H1 (cell line): ENCODE data around the gene PCCA. TPM values are rescaled to one million over a fixed set of nuclear protein-coding genes. Genes with fewer than 3 reads are reported as not detected.

Experiments
- CTCF ChIA-PET: fragments of 300-600 bp; sonication (Branson Sonifier 250); formaldehyde crosslinking; loops from one replicate; lab custom pipeline; 2021; ENCODE audit not compliant: partially characterized antibody; lab: Charles Lee
- POLR2A ChIA-PET: fragments of 300-600 bp; sonication (Branson Sonifier 250); formaldehyde crosslinking; loops from one replicate; lab custom pipeline; 2021; ENCODE audit warnings: inconsistent platforms; ENCODE audit not compliant: partially characterized antibody; lab: Charles Lee
- DNase-seq, 2 experiments: peaks; one replicate each; pipeline versions ENCODE4 v3.0.0 to v3.0.0-alpha.2; 2010 to 2022; ENCODE audit warnings: low spot score in 2 of 2, low read depth in 1 of 2, mixed read lengths in 1 of 2
- FAIRE-seq: peaks from 2 replicates; lab custom pipeline; 2011; peaks lifted over from hg19 to GRCh38; lab: Jason Lieb, UNC
- H2AFZ ChIP-seq: 2 replicates; pipeline ENCODE4 v1.8.1; 2012; ENCODE audit warnings: low read length, inconsistent platforms
- H2AK5ac ChIP-seq: 2 replicates; pipeline ENCODE4 v1.6.1; 2013; ENCODE audit warnings: low read depth, low read length
- H2BK120ac ChIP-seq: replicated peaks from 2 replicates; pipeline ENCODE3; 2013; ENCODE audit warnings: low read depth, low read length, inconsistent platforms
- H2BK12ac ChIP-seq: 2 replicates; pipeline ENCODE4 v1.6.1; 2013; ENCODE audit warnings: low read depth, low read length
- H2BK15ac ChIP-seq: 2 replicates; pipeline ENCODE4 v1.6.1; 2013; ENCODE audit warnings: low read length
- H2BK20ac ChIP-seq: 2 replicates; pipeline ENCODE4 v1.6.1; 2013; ENCODE audit warnings: low read length
- H2BK5ac ChIP-seq: 2 replicates; pipeline ENCODE4 v1.6.1; 2013; ENCODE audit warnings: low read depth, low read length
- H3K14ac ChIP-seq: 2 replicates; pipeline ENCODE4 v1.6.1; 2013; ENCODE audit warnings: inconsistent platforms; ENCODE audit not compliant: insufficient read length
- H3K18ac ChIP-seq: 2 replicates; pipeline ENCODE4 v1.6.1; 2013; ENCODE audit warnings: low read length; ENCODE audit errors: extremely low read depth
- H3K23ac ChIP-seq: 2 replicates; pipeline ENCODE4 v1.6.1; 2013; ENCODE audit warnings: inconsistent platforms; ENCODE audit not compliant: insufficient read length
- H3K23me2 ChIP-seq: 2 replicates; pipeline ENCODE4 v1.6.1; 2013; ENCODE audit warnings: low read depth, low read length
- H3K27ac ChIP-seq: 2 replicates; pipeline ENCODE4 v1.6.1; 2011; ENCODE audit warnings: low read depth, low read length, inconsistent platforms
- H3K27me3 ChIP-seq, 4 experiments: replicated peaks in 1 of 4; 1 replicate in 1 of 4; 2 replicates in 3 of 4; pipeline versions ENCODE4 v1.6.1 to v1.8.1; 2011 to 2013; ENCODE audit warnings: low read length in 3 of 4, mild to moderate bottlenecking in 3 of 4, inconsistent platforms in 2 of 4, mixed read lengths in 2 of 4, moderate library complexity in 1 of 4; ENCODE audit not compliant: control insufficient read depth in 3 of 4, insufficient read depth in 3 of 4; ENCODE audit errors: extremely low read depth in 1 of 4
- H3K36me3 ChIP-seq, 4 experiments: 2 replicates each; pipeline versions ENCODE4 v1.6.1 to v1.8.1; 2011 to 2013; ENCODE audit warnings: mild to moderate bottlenecking in 4 of 4, low read length in 3 of 4, moderate library complexity in 2 of 4, control low read depth in 1 of 4, inconsistent platforms in 1 of 4; ENCODE audit not compliant: insufficient read depth in 4 of 4, control insufficient read depth in 2 of 4
- H3K4ac ChIP-seq: replicated peaks from 2 replicates; pipeline ENCODE3; 2013; ENCODE audit warnings: low read length, low read depth, mixed read lengths, inconsistent platforms; ENCODE audit not compliant: insufficient read length
- H3K4me1 ChIP-seq, 4 experiments: replicated peaks in 1 of 4; 1 replicate in 1 of 4; 2 replicates in 3 of 4; pipeline versions ENCODE4 v1.6.1 to v1.8.1; 2011 to 2013; ENCODE audit warnings: low read length in 3 of 4, inconsistent platforms in 2 of 4, mixed read lengths in 1 of 4; ENCODE audit not compliant: insufficient read depth in 4 of 4, control insufficient read depth in 3 of 4
- H3K4me2 ChIP-seq, 2 experiments: 2 replicates each; pipeline versions ENCODE4 v1.6.1 to v1.8.1; 2011 to 2013; ENCODE audit warnings: low read depth in 2 of 2, low read length in 2 of 2, control low read depth in 1 of 2, inconsistent platforms in 1 of 2, mild to moderate bottlenecking in 1 of 2; ENCODE audit not compliant: insufficient read depth in 1 of 2
- H3K4me3 ChIP-seq, 4 experiments: fragments of 200-600, 300-600 bp in 1 of 4; sonication (generic), shearing (Covaris generic), sonication (Bioruptor Twin) in 1 of 4; 2 replicates each; pipeline versions ENCODE4 v1.5.1 to v1.8.1; 2011 to 2016; ENCODE audit warnings: low read length in 4 of 4, low read depth in 3 of 4, control low read depth in 2 of 4, inconsistent platforms in 2 of 4, mild to moderate bottlenecking in 2 of 4, mixed read lengths in 1 of 4, moderate library complexity in 1 of 4; ENCODE audit not compliant: insufficient read depth in 2 of 4; ENCODE audit errors: extremely low read depth in 1 of 4
- H3K56ac ChIP-seq: replicated peaks from 2 replicates; pipeline ENCODE3; 2013; ENCODE audit warnings: low read depth, mild to moderate bottlenecking, mixed read lengths, low read length, inconsistent platforms; ENCODE audit not compliant: insufficient read length
- H3K79me1 ChIP-seq: 2 replicates; pipeline ENCODE4 v1.6.1; 2013; ENCODE audit warnings: low read depth, low read length, control low read depth
- H3K79me2 ChIP-seq, 2 experiments: 2 replicates each; pipeline versions ENCODE4 v1.6.1 to v1.8.1; 2012 to 2013; ENCODE audit warnings: low read length in 2 of 2, mild to moderate bottlenecking in 2 of 2, inconsistent platforms in 1 of 2; ENCODE audit not compliant: insufficient read depth in 2 of 2, control insufficient read depth in 1 of 2
- H3K9ac ChIP-seq, 4 experiments: replicated peaks in 1 of 4; 1 replicate in 1 of 4; 2 replicates in 3 of 4; pipeline versions ENCODE4 v1.6.1 to v1.8.1; 2011 to 2013; ENCODE audit warnings: low read depth in 3 of 4, low read length in 3 of 4, control low read depth in 2 of 4, mild to moderate bottlenecking in 2 of 4, moderate library complexity in 2 of 4, inconsistent platforms in 1 of 4; ENCODE audit errors: extremely low read depth in 1 of 4
- H3K9me3 ChIP-seq, 2 experiments: 2 replicates each; pipeline versions ENCODE4 v1.6.1 to v1.8.1; 2012 to 2013; ENCODE audit warnings: mild to moderate bottlenecking in 2 of 2, moderate library complexity in 2 of 2, control low read depth in 1 of 2, inconsistent platforms in 1 of 2, low read depth in 1 of 2, low read length in 1 of 2, mixed read lengths in 1 of 2; ENCODE audit not compliant: insufficient read depth in 2 of 2
- H4K20me1 ChIP-seq, 2 experiments: replicated peaks in 1 of 2; 2 replicates each; pipeline versions ENCODE3 to v1.8.1; 2011 to 2013; ENCODE audit warnings: inconsistent platforms in 2 of 2, low read length in 2 of 2, mild to moderate bottlenecking in 1 of 2; ENCODE audit not compliant: insufficient read depth in 2 of 2, control insufficient read depth in 1 of 2
- H4K5ac ChIP-seq: 2 replicates; pipeline ENCODE4 v1.6.1; 2013; ENCODE audit warnings: low read length, low read depth, mixed read lengths, inconsistent platforms; ENCODE audit not compliant: insufficient read length
- H4K8ac ChIP-seq: 2 replicates; pipeline ENCODE4 v1.8.0; 2013; ENCODE audit warnings: mild to moderate bottlenecking, moderate library complexity, low read length, inconsistent platforms; ENCODE audit not compliant: insufficient read depth; ENCODE audit errors: extremely low read depth
- H4K91ac ChIP-seq: replicated peaks from 2 replicates; pipeline ENCODE3; 2013; ENCODE audit warnings: low read length, mixed read lengths, inconsistent platforms; ENCODE audit not compliant: insufficient read length
- RNF2 ChIP-seq: fragments of 200-900, 300-1000 bp; sonication (generic); IDR thresholded peaks from 2 replicates; pipeline ENCODE4 v1.7.1; 2016; ENCODE audit warnings: borderline replicate concordance, low read depth, mild to moderate bottlenecking, antibody characterized with exemption, low read length; ENCODE audit not compliant: poor library complexity, severe bottlenecking; ENCODE audit errors: missing control alignments
- WGBS, 2 experiments: shearing (Covaris generic) in 1 of 2; methylation state at CpG; one replicate each; pipeline versions ENCODE4 v1.1.6 to v1.1.7; 2013 to 2015; ENCODE audit warnings: low lambda C conversion rate in 2 of 2, mixed read lengths in 2 of 2, inconsistent platforms in 1 of 2, low coverage in 1 of 2, missing lambda C conversion rate in 1 of 2; ENCODE audit not compliant: insufficient replicate concordance in 2 of 2, insufficient coverage in 1 of 2, insufficient read length in 1 of 2; ENCODE audit errors: extremely low coverage in 1 of 2, missing lambda C conversion rate in 1 of 2; 5-methylcytosine and 5-hydroxymethylcytosine counted together
- polyA plus RNA-seq, 7 experiments: library from polyadenylated mRNA; depleted of rRNA in 3 of 7; stranded (reverse) in 5 of 7; unstranded in 2 of 7; fragments of >200 nt in 5 of 7; fragments of 200-250 nt in 2 of 7; gene quantifications; 1 replicate in 5 of 7; 2 replicates in 1 of 7; 4 replicates in 1 of 7; pipeline versions ENCODE4 v1.2.1 to v1.2.3, GENCODE V29; 2011 to 2013; ENCODE audit warnings: missing spikeins in 2 of 7, mixed read lengths in 2 of 7
- total RNA-seq: library from RNA; stranded (reverse); fragmentation: NEBNext Ultra II Directional; extraction: Animal tissue kit (Norgen Biotek cat#: 25700); gene quantifications from 2 replicates; pipeline ENCODE4 v1.2.1, GENCODE V29; 2021

Gene PCCA
- total and polyA plus RNA-seq, 2 of the 8 experiments (the other 6 are each of a cell fraction or from before 2014, with no cell fraction given) = 18.4 to 49.8 TPM

DNA sequence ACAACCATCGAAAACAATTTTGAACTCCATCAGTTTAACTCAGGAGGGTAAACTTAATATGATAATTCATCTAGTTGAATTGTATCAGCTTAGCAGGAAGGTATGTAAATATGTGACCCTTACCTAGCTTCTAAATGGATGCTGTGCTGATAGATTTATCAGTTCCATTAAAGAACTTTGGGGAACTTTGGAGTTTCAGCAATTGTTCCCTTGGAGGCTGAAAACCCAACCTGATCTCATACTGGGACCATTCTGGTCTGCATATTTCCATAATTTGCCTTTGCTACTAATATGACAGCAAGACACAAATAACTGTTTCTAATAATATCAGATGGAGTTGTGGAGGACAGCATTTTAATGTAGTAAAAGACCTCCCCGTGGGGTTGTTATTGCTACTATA is 371.9 kb downstream of the PCCA start:
- Histone ChIP-seq H3K36me3 (peaks cover 0 to 3% (median 1%) of the 10 kb centered on the region in 4 experiments; a peak in 3 of 8 replicates), H3K79me1 (no peaks in the 10 kb centered on the region; the same call in 1 of the 2 replicates), H3K14ac (no peak overlapping the region), H3K9me3 (peaks cover 5 to 6% of the 10 kb centered on the region in 2 experiments; a peak in 3 of 4 replicates), H4K8ac (no peak overlapping the region), H2BK5ac (no peak overlapping the region), H4K5ac (no peak overlapping the region), H2BK12ac (no peak overlapping the region), H4K20me1 (no peaks in the 10 kb centered on the region), H3K56ac (no peak overlapping the region), H3K18ac (no peak overlapping the region), H2BK15ac (no peak overlapping the region), H3K9ac (no peak overlapping the region), H3K4me3 (no peak overlapping the region), H2BK20ac (no peak overlapping the region), H3K27me3 (no peaks in the 10 kb centered on the region), H3K23ac (no peak overlapping the region), H3K4me1 (peaks cover 3 to 7% (median 5%) of the 10 kb centered on the region in 4 experiments; a peak in 5 of 7 replicates), H3K4me2 (no peak overlapping the region), H2AK5ac (no peak overlapping the region), H4K91ac (no peak overlapping the region), H3K23me2 (no peaks in the 10 kb centered on the region; the same call in 1 of the 2 replicates), H2AFZ (no peak overlapping the region), H3K27ac (no peak overlapping the region), H3K4ac (no peak overlapping the region), H3K79me2 (no peaks in the 10 kb centered on the region), H2BK120ac (no peak overlapping the region)
- ChIA-PET CTCF (interaction anchor here (1.2 kb wide), 2 partner anchors 12 kb away, joined by 3 to 4 read pairs; no protein-coding TSS in a partner anchor), POLR2A (interaction anchor here (1.0 to 1.7 kb wide), 2 partner anchors 11 to 17 kb away, joined by 3 to 4 read pairs; no protein-coding TSS in a partner anchor)
- 98% methylated on average over 2 of the region's 2 CpGs; no CpG with 5 or more reads in 1 of the 2 experiments for WGBS, 2 experiments
- no peak for TF ChIP-seq RNF2
- no peak for DNase-seq
- no peak for FAIRE-seq
